GM18519 (cell line): ENCODE data around the gene CYGB.

Experiments used
- ATAC-seq: cut with Tn5 transposase; IDR thresholded peaks from one replicate; pipeline ENCODE4 v1.9.1; 2021; ENCODE audit warnings: mild to moderate bottlenecking, moderate library complexity; ENCODE audit not compliant: unreplicated experiment, low FRiP score

The CYGB gene

GRCh38 chr17:76491271-76492122 lies 46.0 kb downstream of the CYGB start:
- no peak for ATAC-seq

- no peak for ATAC-seq
These were observed 47.3 kb downstream of the CYGB start for GRCh38 chr17:76490112-76490710.

- ATAC-seq = no peak
These were observed 49.9 kb downstream of the CYGB start for GRCh38 chr17:76487451-76488192.

GRCh38 chr17:76485569-76485968 lies 51.9 kb downstream of the CYGB start:
- no peak for ATAC-seq

GRCh38 chr17:76484228-76484725 lies 53.2 kb downstream of the CYGB start:
- ATAC-seq = no peak

- no peak for ATAC-seq
These were observed 56.3 kb downstream of the CYGB start for GRCh38 chr17:76481071-76481655.

GRCh38 chr17:76480632-76481031 lies 56.9 kb downstream of the CYGB start:
- no peak for ATAC-seq

GRCh38 chr17:76479515-76480060 lies 57.9 kb downstream of the CYGB start:
- ATAC-seq = no peak

GRCh38 chr17:76478730-76479514 lies 58.6 kb downstream of the CYGB start:
- ATAC-seq = no peak

- no peak for ATAC-seq
These were observed 59.4 kb downstream of the CYGB start for GRCh38 chr17:76478097-76478496.

- ATAC-seq = no peak
These were observed 59.9 kb downstream of the CYGB start for GRCh38 chr17:76477576-76477975.
